Peyer's patch (tissue), 4 donors: ENCODE data around the gene PGRMC2.

ENCODE experiments used
- CTCF ChIP-seq, 6 experiments: fragments of 450-650 bp in 4 of 6; fragments of 200-600 bp in 2 of 6; sonication (generic) in 1 of 6; IDR thresholded peaks; one replicate each; pipeline ENCODE4 v1.5.1; 2017 to 2019; ENCODE audit warnings: antibody characterized with exemption in 6 of 6, mild to moderate bottlenecking in 3 of 6, moderate library complexity in 1 of 6
- POLR2A ChIP-seq, 2 donors: fragments of 450-650 bp; IDR thresholded peaks; one replicate each; pipeline ENCODE4 v1.5.1; 2017; ENCODE audit warnings: antibody characterized with exemption in 2 of 2, mild to moderate bottlenecking in 2 of 2, moderate library complexity in 2 of 2

- TF ChIP-seq CTCF (IDR thresholded peaks at IDR 0.05) (no peak), POLR2A (IDR thresholded peaks at IDR 0.05) (no peak)
Observed at GRCh38 chr4:128295255-128295654, 7.6 kb upstream of the PGRMC2 start.
